Amygdala (tissue), 56 donors: ENCODE results near the gene RXFP1.
A peak's percentile ranks its signal among the peaks of the same experiment; 100 is the strongest.

Experiments
- DNase-seq, 56 donors: peaks; one replicate each; lab custom pipeline; 2025; lab: John Stamatoyannopoulos, UW

RXFP1 gene

DNA sequence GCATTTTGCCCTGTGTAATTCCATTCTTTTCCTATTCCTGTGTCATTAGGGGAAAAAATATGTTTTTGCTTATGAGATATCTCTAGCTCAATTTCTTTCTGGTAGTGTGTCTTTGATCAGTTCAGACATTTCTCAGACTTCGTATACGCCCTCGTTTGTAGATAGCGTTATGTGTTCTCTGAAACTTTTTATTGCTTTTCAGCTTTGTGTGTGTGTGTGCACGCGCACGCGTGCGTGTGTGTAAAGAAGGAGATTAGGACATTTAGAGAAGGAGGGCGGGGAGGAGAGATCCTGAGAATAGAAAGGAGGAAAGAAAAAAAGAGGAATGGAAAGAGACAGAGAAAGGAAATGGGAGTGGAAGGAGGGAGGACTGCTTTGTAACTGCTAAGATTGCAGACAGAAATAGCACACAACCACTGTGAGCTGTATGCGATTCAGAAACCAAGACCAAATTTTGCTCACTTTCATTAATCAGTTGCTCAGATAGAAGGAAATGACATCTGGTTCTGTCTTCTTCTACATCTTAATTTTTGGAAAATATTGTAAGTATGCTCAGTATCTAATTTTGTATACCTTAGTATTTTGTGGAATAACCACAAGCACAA lies at the start of gene RXFP1:
RXFP1 (plus strand) TSS at position 399 of the 605 bp plus-strand sequence; CDS start at position 494, 95 bp downstream.
- no peak for DNase-seq

DNA sequence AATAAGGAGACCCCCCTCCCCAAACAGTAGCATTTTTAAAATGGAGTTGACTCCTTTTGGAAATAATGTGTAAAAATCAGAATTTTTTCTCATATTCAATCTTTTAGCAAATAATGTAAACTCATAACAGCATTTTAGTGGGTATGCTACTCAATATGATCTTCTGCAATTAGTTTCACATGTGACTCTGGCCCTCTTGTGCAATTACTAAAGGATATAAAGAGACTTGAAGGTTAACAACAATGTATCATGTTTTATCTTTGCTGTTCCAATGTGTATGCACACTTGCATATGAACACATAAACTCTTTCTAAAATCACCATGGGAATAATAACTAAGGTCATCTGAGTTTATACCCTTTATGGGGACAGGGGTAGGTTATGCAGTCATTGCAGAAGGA lies 39.9 kb upstream of the RXFP1 start:
- DNase-seq, result no peak

DNA sequence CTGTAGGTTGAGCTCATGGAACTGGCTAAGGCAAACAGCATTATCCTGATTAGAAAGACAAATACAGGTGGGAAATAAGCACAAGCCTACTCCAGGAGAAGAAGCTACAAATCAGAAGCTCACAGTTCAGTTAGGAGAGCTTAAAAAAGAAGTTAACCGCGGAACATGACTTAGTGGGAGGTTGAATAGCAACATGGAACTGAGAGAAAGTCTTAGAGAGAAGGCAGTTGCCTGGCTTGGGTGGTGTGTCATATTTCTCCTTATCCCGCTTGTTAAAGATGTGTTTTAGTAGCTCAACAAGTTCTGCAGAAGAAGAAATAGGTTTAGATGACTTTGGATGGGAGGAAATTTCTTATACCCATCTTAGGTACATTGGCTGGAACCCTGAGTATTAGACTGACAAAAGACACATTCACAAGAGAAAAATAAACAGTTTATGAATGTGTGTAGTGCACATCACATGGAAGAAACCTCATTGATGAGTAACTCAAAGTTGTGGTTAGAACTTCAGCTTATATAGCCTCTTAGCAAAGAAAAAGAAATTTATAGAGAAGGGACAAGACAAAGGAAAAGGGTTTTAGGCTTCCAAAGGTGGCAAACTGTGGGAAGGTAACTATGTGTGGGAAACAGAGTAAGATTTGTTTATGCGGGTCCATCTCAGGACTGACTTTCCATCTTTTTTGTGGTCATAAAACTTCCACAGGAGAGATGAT lies 37.4 kb upstream of the RXFP1 start:
- no peak for DNase-seq

DNA sequence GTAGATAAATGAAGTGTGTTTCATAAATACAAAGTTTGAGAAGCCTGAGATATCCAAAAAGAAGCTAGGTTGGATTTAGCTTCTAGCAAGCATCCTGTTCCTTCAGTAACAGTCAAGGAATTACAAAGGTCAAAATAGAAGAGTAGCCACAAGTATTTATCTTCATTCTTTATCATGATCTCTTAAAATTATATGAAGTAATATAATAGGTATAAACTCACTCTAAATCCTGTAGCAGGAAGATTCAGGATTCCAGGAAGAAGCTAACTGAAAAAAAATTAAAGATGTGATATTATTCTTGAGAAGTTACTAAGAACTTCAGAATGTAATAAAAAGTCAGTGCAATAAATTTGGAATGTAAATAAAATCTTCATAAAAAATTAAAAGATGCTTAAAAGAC lies 31.1 kb upstream of the RXFP1 start:
- no peak for DNase-seq

DNA sequence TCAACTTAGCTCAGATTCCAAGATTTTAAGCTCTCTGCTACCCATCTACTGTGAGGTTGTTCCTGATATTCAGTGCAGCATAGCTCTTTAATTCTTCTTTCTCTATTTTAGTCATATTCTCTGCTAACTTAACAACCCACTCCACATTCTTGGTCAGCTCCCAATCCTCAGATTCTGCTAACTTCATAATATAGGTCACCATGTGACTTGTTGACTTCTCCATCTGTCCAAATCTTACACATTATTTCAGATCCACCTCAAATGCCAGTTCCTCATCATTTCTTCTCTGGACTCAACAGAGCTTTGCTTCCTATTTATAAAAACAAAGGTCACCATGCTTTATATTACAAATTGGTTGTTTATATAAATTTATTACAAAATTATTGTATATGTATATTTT lies 29.3 kb upstream of the RXFP1 start:
- DNase-seq, result no peak

DNA sequence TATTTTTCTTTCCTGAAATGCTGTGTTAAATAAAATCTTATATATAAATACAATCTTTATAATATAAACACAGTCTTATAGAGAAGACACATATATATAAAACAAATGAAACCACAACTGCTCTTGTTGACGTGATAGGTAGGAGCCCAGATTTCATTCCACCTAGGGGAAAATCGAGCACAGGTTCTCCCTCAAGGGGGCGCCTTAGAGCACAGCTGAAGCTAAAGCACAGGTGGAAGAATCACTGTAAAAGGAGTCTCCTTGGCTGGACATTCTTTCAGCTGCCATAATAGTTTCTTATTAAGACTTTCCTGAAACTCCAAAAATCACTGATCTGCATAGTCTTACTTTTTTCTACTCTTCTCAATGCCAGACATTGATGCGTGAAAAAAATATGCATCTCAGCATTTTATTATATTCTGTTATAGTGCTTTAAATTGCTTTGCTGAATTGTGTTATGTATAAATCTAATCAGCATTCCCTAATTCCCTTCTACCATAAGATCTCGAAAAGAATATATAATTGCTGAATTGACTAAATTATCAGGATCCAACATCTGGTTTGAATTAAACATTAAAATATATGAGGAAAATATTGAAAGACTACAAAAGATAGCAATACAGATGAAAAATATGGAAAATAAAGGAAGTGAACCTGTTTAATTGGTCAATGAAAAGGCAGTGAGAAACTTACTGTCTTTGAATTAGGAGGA lies 25.5 kb upstream of the RXFP1 start:
- peak in 4 of 56 donors; percentile 0 to 10 (median 2) for DNase-seq

DNA sequence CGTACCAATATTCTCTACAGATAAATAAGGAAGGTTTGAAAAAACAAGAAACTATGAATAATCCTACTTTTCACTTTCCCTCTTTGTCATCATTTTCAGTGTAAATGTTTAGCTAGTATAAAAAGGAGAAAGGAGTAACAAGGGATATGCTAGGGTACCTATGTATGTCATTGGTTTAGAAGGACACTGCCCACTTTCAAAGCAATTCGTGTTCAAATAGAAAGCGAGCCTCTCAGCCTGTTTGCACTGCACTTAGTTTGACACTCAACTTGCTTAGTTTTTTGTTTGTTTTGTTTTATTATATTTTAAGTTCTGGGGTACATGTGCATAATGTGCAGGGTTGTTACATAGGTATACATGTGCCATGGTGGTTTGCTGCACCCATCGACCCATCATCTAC lies 21.6 kb upstream of the RXFP1 start:
- DNase-seq, result no peak

DNA sequence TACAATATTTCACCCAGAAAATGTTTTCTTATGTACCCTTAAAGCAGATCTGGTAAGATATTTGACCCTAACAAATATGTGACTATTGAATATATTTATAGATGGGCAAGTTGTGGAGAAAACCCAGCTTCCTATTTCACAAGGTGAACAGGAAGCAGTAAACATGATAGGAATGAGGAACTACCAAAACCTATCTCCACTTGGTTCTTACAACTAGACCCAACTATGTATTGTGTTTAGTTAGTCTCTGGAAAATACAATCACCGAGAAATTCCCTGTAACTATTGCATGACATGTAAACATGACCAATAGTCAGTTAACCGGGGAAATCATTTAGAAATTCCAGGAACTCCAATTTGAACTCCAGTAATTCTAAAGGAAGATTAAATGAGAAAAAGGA lies 8.4 kb upstream of the RXFP1 start:
- DNase-seq, result no peak

DNA sequence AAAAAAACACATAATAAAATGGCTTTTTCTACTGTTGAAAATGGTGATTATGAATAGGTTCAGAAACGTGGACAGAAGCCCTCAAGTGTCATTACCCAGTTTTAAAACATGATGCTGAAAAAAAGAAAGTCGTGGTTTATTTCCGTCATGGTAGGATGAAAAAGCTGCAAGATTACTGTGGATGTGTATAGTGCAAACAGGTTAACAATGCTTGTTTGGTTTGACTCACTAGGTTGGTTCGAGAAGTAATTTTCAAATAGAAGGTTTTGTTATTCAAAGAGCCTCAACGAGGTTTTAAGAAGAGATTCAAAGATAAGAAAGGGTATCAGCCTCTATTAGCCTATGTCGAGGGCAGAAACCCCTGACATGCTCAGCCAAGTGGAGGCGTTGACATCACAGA lies 2.5 kb upstream of the RXFP1 start:
- DNase-seq, result no peak

DNA sequence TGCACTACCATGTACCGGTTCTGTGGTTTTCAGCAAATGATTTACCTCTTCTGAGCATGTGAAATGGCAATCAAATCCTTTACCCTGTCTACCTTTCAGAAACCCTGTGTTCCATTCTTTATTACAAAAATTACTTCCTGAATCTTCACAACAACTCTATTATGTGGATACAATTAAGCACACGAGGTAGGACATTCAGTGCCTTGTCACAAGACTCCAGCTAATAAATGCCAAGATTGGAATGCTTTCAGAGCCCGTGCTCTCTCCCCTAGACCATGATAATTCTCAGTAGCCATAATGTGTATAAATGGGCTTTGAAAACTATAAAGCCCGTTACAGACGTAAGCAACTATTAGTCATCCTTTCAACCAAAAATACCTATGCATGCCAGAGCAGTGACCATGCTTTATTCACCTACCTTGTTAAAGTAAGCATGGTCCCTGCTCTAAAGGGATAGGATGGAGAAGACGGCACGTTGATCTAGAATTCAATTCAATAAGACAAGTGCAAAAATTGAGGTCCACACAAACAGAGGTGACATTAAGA lies 2.4 kb downstream of the RXFP1 start:
- no peak for DNase-seq

DNA sequence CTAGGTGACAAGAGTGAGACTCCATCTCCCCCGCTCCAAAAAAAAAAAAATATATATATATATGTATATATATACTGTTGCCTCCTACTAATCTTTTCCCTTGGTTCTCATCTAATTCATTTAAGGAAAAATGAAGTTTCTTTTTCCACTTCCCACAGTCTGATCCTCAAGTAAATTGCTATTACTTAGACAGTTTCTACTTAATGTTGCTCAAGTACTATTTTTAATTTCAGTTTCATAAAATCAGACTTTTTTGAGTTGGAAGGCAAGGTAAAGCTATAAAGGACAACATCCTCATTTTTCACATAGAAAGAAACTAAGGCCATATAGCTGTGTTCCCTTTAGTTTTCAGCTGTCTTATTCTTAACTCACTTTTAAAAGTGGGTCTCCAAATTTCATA lies 5.8 kb downstream of the RXFP1 start:
- DNase-seq, result no peak

DNA sequence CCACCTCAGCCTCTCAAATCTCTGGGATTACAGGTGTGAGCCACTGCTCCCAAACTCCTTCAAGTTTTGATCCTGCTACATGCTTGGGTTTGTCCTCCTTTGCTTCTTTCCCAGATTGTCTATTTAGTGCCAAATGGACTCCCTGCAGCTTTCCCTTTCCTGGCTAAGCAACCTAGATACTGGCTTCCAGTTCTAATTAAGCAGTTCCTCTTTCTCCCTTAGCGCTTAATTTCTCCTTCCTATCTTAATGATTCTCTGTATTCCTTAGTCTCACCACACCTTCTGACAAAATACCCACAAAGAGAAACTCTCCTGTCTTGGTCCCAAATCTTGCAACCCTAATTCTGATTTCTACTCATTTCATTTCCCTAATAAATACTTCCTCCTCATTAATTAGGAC lies 7.8 kb downstream of the RXFP1 start:
- DNase-seq, result no peak

DNA sequence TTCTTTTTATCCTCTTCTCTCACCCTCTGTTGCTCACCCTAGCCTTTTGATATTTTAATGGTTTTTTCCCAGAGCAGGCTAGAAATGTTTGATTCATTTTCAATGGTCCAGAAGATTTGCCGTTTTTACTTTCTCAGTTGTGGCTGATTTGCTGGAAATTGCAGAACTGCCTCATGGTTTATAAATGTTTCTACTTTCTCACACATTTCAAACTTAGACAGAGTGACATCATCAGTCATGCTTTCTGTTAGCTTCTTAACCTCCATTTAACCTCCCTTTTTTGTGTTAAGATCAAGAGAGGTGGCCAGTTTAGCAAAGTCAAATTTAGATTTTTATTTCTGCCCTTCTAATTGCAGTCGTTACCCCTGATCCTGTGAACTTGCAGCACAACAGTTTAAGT lies 8.7 kb downstream of the RXFP1 start:
- no peak for DNase-seq

DNA sequence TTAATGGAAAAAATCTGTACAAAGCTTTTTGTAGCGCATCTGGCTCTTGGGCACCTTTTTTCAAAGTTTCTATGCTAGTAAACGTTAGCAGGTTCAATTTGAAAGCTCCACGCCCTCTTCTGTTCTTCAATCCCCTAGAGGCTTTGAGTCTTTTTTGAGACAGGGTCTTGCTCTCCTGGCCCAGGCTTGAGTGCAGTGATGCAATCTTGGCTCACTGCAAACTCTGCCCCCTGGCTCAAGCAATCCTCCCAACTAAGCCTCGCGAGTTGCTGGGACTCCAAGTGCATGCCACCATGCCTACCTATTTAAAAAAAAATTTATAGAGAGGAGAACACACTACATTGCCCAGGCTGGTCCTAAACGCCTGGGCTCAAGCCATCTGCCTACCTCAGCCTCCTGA lies 9.2 kb downstream of the RXFP1 start:
- no peak for DNase-seq

DNA sequence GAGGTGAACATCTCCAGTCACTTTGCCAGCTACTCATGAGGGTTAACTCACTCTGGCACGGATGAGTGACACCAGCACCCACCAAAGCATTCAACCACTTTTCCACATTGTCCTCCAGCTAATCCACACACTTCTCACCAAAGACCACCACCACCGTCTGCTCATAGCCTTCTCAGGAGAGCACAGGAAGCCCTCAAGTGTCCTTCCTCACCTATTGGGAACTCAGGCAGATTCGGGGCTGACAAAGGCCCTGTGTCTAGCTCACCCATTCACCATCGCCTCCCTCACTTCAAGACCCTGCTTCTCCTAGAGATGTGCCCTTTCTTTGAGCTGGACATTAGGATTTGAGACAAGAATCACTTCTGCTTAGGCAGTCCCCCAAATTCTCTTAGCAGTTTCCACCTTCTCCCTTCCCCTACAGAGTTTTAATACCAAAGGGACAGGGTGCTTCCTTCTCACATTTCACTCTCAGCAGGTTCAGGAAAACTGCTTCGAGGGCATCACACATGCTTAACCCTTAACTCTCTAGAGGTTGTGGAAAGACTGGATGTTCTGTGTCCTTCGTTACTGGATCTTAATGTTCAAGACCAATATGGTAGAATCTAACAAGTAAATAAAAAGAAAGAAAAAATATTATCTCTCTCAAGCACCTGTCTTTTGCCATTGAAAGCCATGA lies 11.0 kb downstream of the RXFP1 start:
- DNase-seq, result no peak

DNA sequence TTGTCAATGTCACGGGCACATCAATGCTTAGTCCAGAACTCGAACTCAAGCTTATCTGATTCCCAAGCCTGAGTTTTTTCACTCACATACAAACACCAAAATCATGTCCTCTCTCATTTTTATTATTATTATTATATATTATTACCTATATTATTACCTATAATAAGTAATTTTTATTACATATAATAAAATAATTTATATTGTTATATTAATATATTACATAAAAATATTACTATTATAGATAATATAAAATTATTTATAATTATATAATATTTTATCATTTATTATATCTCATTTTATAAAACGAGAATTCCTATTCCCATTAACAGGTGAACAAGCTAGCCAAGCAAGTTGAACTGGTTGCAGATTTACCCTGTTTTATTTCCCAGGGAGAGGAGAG lies 13.0 kb downstream of the RXFP1 start:
- no peak for DNase-seq

DNA sequence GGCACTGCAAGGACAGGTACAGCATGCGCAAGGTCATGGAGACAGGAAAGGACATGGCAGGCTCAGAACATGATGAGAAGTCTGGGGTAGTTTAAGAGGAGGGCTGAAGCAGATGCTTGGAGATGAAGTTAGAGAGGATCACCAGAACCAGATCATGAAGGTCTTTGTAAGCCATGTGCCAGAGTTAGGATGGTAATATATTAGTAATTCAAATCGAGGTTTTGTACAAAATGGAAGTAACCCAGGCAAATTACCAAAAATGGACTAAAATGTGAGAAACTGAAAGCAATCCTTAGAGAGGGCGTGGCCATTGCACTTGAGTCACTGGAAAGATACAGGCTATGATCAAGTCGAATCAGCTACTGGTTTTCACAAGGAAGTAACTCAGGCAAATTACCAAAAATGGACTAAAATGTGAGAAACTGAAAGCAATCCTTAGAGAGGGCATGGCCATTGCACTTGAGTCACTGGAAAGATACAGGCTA lies 13.5 kb downstream of the RXFP1 start:
- DNase-seq, result no peak

DNA sequence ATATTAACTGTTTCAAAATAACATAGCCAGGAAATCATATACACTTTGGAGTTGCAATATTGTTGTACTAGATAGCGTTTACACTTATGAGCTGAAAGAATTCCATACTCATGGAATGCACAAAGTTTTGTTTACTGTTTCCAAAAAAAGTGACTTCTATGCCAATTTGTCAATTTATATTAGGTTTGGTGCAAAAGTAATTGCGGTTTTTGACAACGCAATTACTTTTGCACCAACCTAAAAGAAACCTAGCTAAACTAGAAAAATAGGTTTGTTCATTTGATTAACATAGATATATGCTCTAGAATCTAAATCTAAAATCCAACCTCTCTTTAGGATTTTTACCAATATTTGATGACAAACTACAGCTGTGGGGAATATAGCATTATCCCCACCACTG lies 15.2 kb downstream of the RXFP1 start:
- no peak for DNase-seq

DNA sequence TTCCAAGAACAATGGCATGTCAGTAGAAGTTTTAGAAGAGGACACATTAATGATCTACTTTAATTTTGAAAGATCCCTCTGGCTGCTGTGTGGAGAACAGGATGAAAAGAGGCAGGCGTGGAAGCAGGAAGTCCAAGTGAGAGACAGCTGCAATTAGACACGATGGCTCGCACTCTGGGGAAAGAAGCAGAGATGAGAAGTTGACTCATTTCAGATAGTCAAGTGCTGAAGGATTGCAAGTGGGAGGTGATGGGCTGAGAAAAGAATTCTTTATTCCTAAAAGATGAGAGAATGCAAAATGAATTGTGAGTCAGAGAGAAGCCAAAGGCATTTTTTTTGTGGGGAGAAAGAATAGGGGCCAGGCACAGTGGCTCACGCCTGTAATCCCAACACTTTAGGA lies 16.5 kb downstream of the RXFP1 start:
- peak in 23 of 56 donors; percentile 1 to 58 (median 11) for DNase-seq

DNA sequence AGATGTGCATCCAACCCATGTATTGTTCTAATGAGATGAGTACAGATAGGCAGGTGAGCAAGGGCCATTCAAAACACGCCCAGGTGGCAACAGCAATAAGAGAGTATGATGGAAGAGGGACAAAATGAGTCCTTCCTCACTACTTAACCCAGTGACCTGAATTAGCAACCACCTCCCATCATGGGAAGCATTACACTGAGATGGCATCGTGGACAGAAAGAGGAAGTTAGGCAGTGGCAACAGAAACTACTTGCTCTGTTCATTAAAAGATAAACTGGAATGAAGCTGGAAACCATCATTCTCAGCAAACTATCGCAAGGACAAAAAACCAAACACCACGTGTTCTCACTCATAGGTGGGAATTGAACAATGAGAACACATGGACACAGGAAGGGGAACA lies 17.2 kb downstream of the RXFP1 start:
- DNase-seq, result no peak
